ENCODE results near the gene RIMBP2.

RIMBP2 gene, protein sequence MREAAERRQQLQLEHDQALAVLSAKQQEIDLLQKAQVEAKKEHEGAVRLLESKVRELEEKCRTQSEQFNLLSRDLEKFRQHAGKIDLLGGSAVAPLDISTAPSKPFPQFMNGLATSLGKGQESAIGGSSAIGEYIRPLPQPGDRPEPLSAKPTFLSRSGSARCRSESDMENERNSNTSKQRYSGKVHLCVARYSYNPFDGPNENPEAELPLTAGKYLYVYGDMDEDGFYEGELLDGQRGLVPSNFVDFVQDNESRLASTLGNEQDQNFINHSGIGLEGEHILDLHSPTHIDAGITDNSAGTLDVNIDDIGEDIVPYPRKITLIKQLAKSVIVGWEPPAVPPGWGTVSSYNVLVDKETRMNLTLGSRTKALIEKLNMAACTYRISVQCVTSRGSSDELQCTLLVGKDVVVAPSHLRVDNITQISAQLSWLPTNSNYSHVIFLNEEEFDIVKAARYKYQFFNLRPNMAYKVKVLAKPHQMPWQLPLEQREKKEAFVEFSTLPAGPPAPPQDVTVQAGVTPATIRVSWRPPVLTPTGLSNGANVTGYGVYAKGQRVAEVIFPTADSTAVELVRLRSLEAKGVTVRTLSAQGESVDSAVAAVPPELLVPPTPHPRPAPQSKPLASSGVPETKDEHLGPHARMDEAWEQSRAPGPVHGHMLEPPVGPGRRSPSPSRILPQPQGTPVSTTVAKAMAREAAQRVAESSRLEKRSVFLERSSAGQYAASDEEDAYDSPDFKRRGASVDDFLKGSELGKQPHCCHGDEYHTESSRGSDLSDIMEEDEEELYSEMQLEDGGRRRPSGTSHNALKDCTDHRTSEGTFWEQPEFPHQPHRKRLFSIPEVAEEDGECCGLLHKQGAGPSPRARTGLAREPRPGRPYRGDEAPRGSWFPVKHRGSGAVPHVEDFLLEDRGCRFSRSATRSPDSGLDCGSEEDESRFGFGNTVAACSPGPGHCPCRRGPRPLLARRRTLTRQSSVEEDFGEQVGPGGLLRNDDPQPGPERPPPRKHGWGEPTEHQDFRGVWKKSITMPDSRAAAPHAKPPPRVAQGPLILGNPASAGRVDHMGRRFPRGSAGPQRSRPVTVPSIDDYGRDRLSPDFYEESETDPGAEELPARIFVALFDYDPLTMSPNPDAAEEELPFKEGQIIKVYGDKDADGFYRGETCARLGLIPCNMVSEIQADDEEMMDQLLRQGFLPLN (N-terminal part only)

GRCh38 chr12:130715998-130716968 is at the start of gene RIMBP2:
Gene RIMBP2, minus strand, starts transcription at chr12:130716299. Its CDS starts 237,286 bp downstream, at chr12:130479013.
- no peak for TF ChIP-seq CTCF (conservative IDR thresholded peaks at IDR 0.05)
- H3K27ac ChIP-seq, result peak within 1 kb of the TSS; percentile 60; the same call in 1 of the 2 replicates

GRCh38 chr12:130765186-130765659 is 49.1 kb upstream of the RIMBP2 start:
- H3K27ac ChIP-seq, result no peak overlapping the region
- no peak for TF ChIP-seq CTCF (conservative IDR thresholded peaks at IDR 0.05)

- no peak for TF ChIP-seq CTCF (conservative IDR thresholded peaks at IDR 0.05)
- no peak overlapping the region for H3K27ac ChIP-seq
Observed at GRCh38 chr12:130764475-130765185, 48.5 kb upstream of the RIMBP2 start.

DNA sequence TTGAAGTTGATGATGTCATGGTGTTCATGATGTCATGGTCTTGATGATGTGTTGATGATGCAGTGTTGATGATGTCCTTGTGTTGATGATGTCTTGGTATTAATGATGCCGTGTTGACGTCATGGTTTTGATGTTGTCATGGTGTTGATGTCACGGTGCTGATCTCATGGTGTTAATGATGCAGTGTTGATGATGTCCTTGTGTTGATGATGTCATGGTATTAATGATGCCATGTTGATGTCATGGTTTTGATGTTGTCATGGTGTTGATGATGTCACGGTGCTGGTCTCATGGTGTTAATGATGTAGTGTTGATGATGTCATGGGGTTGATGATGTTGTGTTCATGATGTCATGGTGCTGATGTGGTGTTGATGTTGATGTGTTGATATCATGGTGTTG is 48.0 kb upstream of the RIMBP2 start:
- no peak overlapping the region for H3K27ac ChIP-seq
- no peak for TF ChIP-seq CTCF (conservative IDR thresholded peaks at IDR 0.05)

DNA sequence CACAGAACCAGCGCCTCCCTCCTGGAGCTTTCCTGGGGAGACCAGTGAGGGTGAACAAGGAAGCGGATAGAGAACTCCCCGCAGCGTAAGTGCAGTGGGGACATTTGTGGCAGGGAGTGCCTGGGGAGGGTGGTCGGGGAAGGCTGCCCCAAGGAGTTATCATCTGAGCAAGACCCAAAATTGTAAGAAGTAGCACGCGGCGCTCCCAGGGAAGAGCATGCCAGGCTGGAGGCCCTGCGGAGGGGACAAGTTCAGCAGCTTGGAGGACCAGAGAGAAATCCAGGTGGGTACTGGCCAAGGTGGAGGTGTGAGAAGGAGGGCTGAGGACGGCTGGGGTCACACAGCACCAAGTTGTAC is 46.2 kb upstream of the RIMBP2 start:
- TF ChIP-seq CTCF (conservative IDR thresholded peaks at IDR 0.05), result no peak

More for the DNA sequence above, 46.2 kb upstream of the RIMBP2 start:
- H3K27ac ChIP-seq, result peak overlapping the region; percentile 52; the same call in 1 of the 2 replicates

All from VCaP (cell line).